ENCODE data around the gene MT1A. TPM values are rescaled to one million over a fixed set of nuclear protein-coding genes. Genes with fewer than 3 reads are reported as not detected.

MT1A gene
- polyA plus RNA-seq, 4 donors, result 1.3 to 240 (median 21.3) TPM

- 16 to 41% (median 23%) methylated on average over 1 of the region's 1 CpG for WGBS, 3 donors
- DNase-seq (peak in 1 of 2 donors; percentile 79), FAIRE-seq (no peak)
- Histone ChIP-seq H3K27ac (ENCODE audit: low read depth in 1 of 3, low read length in 2 of 3) (no peak overlapping the region), H3K4me3 (ENCODE audit: low read depth in 1 of 3, low read length in 3 of 3) (no peak overlapping the region), H3K27me3 (ENCODE audit: control insufficient read depth in 3 of 3, insufficient read depth in 3 of 3, low read length in 3 of 3) (peaks cover 0 to 90% (median 22%) of the 10 kb centered on the region in 3 donors), H3K36me3 (ENCODE audit: control insufficient read depth in 3 of 3, insufficient read depth in 2 of 3, low read depth in 1 of 3, low read length in 3 of 3) (no peaks in the 10 kb centered on the region), H3K9me3 (ENCODE audit: control insufficient read depth in 2 of 2, insufficient read depth in 1 of 2, low read depth in 1 of 2, low read length in 1 of 2) (no peaks in the 10 kb centered on the region), H3K4me1 (ENCODE audit: control insufficient read depth in 3 of 3, insufficient read depth in 2 of 3, low read depth in 1 of 3, low read length in 2 of 3) (peaks cover 2 to 24% (median 4%) of the 10 kb centered on the region in 3 donors)
Measured at GRCh38 chr16:56639045-56639444, 579 bp downstream of the MT1A start.

GRCh38 chr16:56640076-56640475, 1.6 kb downstream of the MT1A start:
- DNase-seq (no peak), FAIRE-seq (no peak)
- Histone ChIP-seq H3K4me1 (ENCODE audit: control insufficient read depth in 3 of 3, insufficient read depth in 2 of 3, low read depth in 1 of 3, low read length in 2 of 3) (peaks cover 2 to 23% (median 4%) of the 10 kb centered on the region in 3 donors), H3K36me3 (ENCODE audit: control insufficient read depth in 3 of 3, insufficient read depth in 2 of 3, low read depth in 1 of 3, low read length in 3 of 3) (no peaks in the 10 kb centered on the region), H3K27ac (ENCODE audit: low read depth in 1 of 3, low read length in 2 of 3) (no peak overlapping the region), H3K9me3 (ENCODE audit: control insufficient read depth in 2 of 2, insufficient read depth in 1 of 2, low read depth in 1 of 2, low read length in 1 of 2) (no peaks in the 10 kb centered on the region), H3K27me3 (ENCODE audit: control insufficient read depth in 3 of 3, insufficient read depth in 3 of 3, low read length in 3 of 3) (peaks cover 0 to 88% (median 16%) of the 10 kb centered on the region in 3 donors), H3K4me3 (ENCODE audit: low read depth in 1 of 3, low read length in 3 of 3) (no peak overlapping the region)
- WGBS, 3 donors, result 63 to 84% (median 83%) methylated on average over 1 of the region's 1 CpG

- Histone ChIP-seq H3K36me3 (ENCODE audit: control insufficient read depth in 3 of 3, insufficient read depth in 2 of 3, low read depth in 1 of 3, low read length in 3 of 3) (no peaks in the 10 kb centered on the region), H3K27me3 (ENCODE audit: control insufficient read depth in 3 of 3, insufficient read depth in 3 of 3, low read length in 3 of 3) (peaks cover 0 to 80% (median 10%) of the 10 kb centered on the region in 3 donors), H3K4me1 (ENCODE audit: control insufficient read depth in 3 of 3, insufficient read depth in 2 of 3, low read depth in 1 of 3, low read length in 2 of 3) (peaks cover 2 to 21% (median 4%) of the 10 kb centered on the region in 3 donors), H3K4me3 (ENCODE audit: low read depth in 1 of 3, low read length in 3 of 3) (no peak overlapping the region), H3K9me3 (ENCODE audit: control insufficient read depth in 2 of 2, insufficient read depth in 1 of 2, low read depth in 1 of 2, low read length in 1 of 2) (no peaks in the 10 kb centered on the region), H3K27ac (ENCODE audit: low read depth in 1 of 3, low read length in 2 of 3) (no peak overlapping the region)
- no peak for FAIRE-seq
- 96 to 98% (median 96%) methylated on average over 2 of the region's 2 CpGs for WGBS, 3 donors
- DNase-seq, result no peak
Measured at GRCh38 chr16:56641166-56641565, 2.7 kb downstream of the MT1A start.

GRCh38 chr16:56643080-56643778, 4.8 kb downstream of the MT1A start:
- Histone ChIP-seq H3K4me3 (ENCODE audit: low read depth in 1 of 3, low read length in 3 of 3) (peak overlapping the region in 2 of 3 donors; percentile 21 to 32), H3K9me3 (ENCODE audit: control insufficient read depth in 2 of 2, insufficient read depth in 1 of 2, low read depth in 1 of 2, low read length in 1 of 2) (no peaks in the 10 kb centered on the region), H3K36me3 (ENCODE audit: control insufficient read depth in 3 of 3, insufficient read depth in 2 of 3, low read depth in 1 of 3, low read length in 3 of 3) (no peaks in the 10 kb centered on the region), H3K27me3 (ENCODE audit: control insufficient read depth in 3 of 3, insufficient read depth in 3 of 3, low read length in 3 of 3) (peaks cover 0 to 62% (median 5%) of the 10 kb centered on the region in 3 donors), H3K4me1 (ENCODE audit: control insufficient read depth in 3 of 3, insufficient read depth in 2 of 3, low read depth in 1 of 3, low read length in 2 of 3) (peaks cover 2 to 30% (median 4%) of the 10 kb centered on the region in 3 donors), H3K27ac (ENCODE audit: low read depth in 1 of 3, low read length in 2 of 3) (peak overlapping the region in 1 of 3 donors; percentile 4)
- FAIRE-seq (no peak), DNase-seq (peak; percentile 86 to 91)
- WGBS, 3 donors, result 2 to 5% (median 5%) methylated on average over 40 to 42 of the region's 42 CpGs

GRCh38 chr16:56643833-56644232, 5.4 kb downstream of the MT1A start:
- no peak for FAIRE-seq
- DNase-seq, result no peak
- Histone ChIP-seq H3K27me3 (ENCODE audit: control insufficient read depth in 3 of 3, insufficient read depth in 3 of 3, low read length in 3 of 3) (peaks cover 0 to 56% (median 10%) of the 10 kb centered on the region in 3 donors), H3K27ac (ENCODE audit: low read depth in 1 of 3, low read length in 2 of 3) (no peak overlapping the region), H3K36me3 (ENCODE audit: control insufficient read depth in 3 of 3, insufficient read depth in 2 of 3, low read depth in 1 of 3, low read length in 3 of 3) (no peaks in the 10 kb centered on the region), H3K4me1 (ENCODE audit: control insufficient read depth in 3 of 3, insufficient read depth in 2 of 3, low read depth in 1 of 3, low read length in 2 of 3) (peaks cover 2 to 28% (median 4%) of the 10 kb centered on the region in 3 donors), H3K9me3 (ENCODE audit: control insufficient read depth in 2 of 2, insufficient read depth in 1 of 2, low read depth in 1 of 2, low read length in 1 of 2) (no peaks in the 10 kb centered on the region), H3K4me3 (ENCODE audit: low read depth in 1 of 3, low read length in 3 of 3) (peak overlapping the region in 1 of 3 donors; percentile 21)
- WGBS, 3 donors, result 34 to 42% (median 41%) methylated on average over 5 of the region's 5 CpGs

GRCh38 chr16:56645311-56645710, 6.8 kb downstream of the MT1A start:
- Histone ChIP-seq H3K27me3 (ENCODE audit: control insufficient read depth in 3 of 3, insufficient read depth in 3 of 3, low read length in 3 of 3) (peaks cover 0 to 41% (median 5%) of the 10 kb centered on the region in 3 donors), H3K9me3 (ENCODE audit: control insufficient read depth in 2 of 2, insufficient read depth in 1 of 2, low read depth in 1 of 2, low read length in 1 of 2) (no peaks in the 10 kb centered on the region), H3K36me3 (ENCODE audit: control insufficient read depth in 3 of 3, insufficient read depth in 2 of 3, low read depth in 1 of 3, low read length in 3 of 3) (no peaks in the 10 kb centered on the region), H3K4me1 (ENCODE audit: control insufficient read depth in 3 of 3, insufficient read depth in 2 of 3, low read depth in 1 of 3, low read length in 2 of 3) (peaks cover 0 to 33% (median 4%) of the 10 kb centered on the region in 3 donors), H3K27ac (ENCODE audit: low read depth in 1 of 3, low read length in 2 of 3) (no peak overlapping the region), H3K4me3 (ENCODE audit: low read depth in 1 of 3, low read length in 3 of 3) (no peak overlapping the region)
- FAIRE-seq, result no peak
- 78 to 92% (median 89%) methylated on average over 1 of the region's 1 CpG for WGBS, 3 donors
- no peak for DNase-seq

- Histone ChIP-seq H3K9me3 (ENCODE audit: control insufficient read depth in 2 of 2, insufficient read depth in 1 of 2, low read depth in 1 of 2, low read length in 1 of 2) (no peaks in the 10 kb centered on the region), H3K36me3 (ENCODE audit: control insufficient read depth in 3 of 3, insufficient read depth in 2 of 3, low read depth in 1 of 3, low read length in 3 of 3) (no peaks in the 10 kb centered on the region), H3K4me1 (ENCODE audit: control insufficient read depth in 3 of 3, insufficient read depth in 2 of 3, low read depth in 1 of 3, low read length in 2 of 3) (peaks cover 0 to 33% (median 4%) of the 10 kb centered on the region in 3 donors), H3K27ac (ENCODE audit: low read depth in 1 of 3, low read length in 2 of 3) (no peak overlapping the region), H3K4me3 (ENCODE audit: low read depth in 1 of 3, low read length in 3 of 3) (no peak overlapping the region), H3K27me3 (ENCODE audit: control insufficient read depth in 3 of 3, insufficient read depth in 3 of 3, low read length in 3 of 3) (peaks cover 0 to 36% (median 5%) of the 10 kb centered on the region in 3 donors)
- DNase-seq, result no peak
- WGBS, 3 donors, result 0% methylated on average over 1 of the region's 1 CpG
- FAIRE-seq, result no peak
Measured at GRCh38 chr16:56645838-56646237, 7.4 kb downstream of the MT1A start.

GRCh38 chr16:56647641-56648431, 9.4 kb downstream of the MT1A start:
- H3K36me3 ChIP-seq (ENCODE audit: control insufficient read depth in 3 of 3, insufficient read depth in 2 of 3, low read depth in 1 of 3, low read length in 3 of 3), result no peaks in the 10 kb centered on the region
- peaks cover 0 to 23% (median 5%) of the 10 kb centered on the region in 3 donors for H3K27me3 ChIP-seq (ENCODE audit: control insufficient read depth in 3 of 3, insufficient read depth in 3 of 3, low read length in 3 of 3)
- peaks cover 0 to 35% (median 4%) of the 10 kb centered on the region in 3 donors for H3K4me1 ChIP-seq (ENCODE audit: control insufficient read depth in 3 of 3, insufficient read depth in 2 of 3, low read depth in 1 of 3, low read length in 2 of 3)
- 9 to 24% (median 22%) methylated on average over 29 to 33 of the region's 33 CpGs for WGBS, 3 donors
- peak; percentile 69 to 75 for DNase-seq
- no peak overlapping the region for H3K4me3 ChIP-seq (ENCODE audit: low read depth in 1 of 3, low read length in 3 of 3)
- no peaks in the 10 kb centered on the region for H3K9me3 ChIP-seq (ENCODE audit: control insufficient read depth in 2 of 2, insufficient read depth in 1 of 2, low read depth in 1 of 2, low read length in 1 of 2)
- no peak for FAIRE-seq
- peak overlapping the region in 1 of 3 donors; percentile 34 for H3K27ac ChIP-seq (ENCODE audit: low read depth in 1 of 3, low read length in 2 of 3)

Measured in small intestine (tissue), 7 donors.